ES-I3 (cell line): ENCODE data around the gene ADAMTS12.
"Not testable (repeated sequence)": the region's sequence is repeated elsewhere in the genome, so short reads cannot be mapped to it uniquely, and the experiment has no call there.

Source experiments
- H3K36me3 ChIP-seq: 2 replicates; pipeline ENCODE4 v1.6.1; 2013; ENCODE audit warnings: mild to moderate bottlenecking, low read length, control low read depth, moderate library complexity; ENCODE audit not compliant: insufficient read depth
- H3K4me1 ChIP-seq: 2 replicates; pipeline ENCODE4 v1.6.1; 2013; ENCODE audit warnings: mild to moderate bottlenecking, control low read depth, low read length; ENCODE audit not compliant: insufficient read depth
- H3K9ac ChIP-seq: 2 replicates; pipeline ENCODE4 v1.6.1; 2013; ENCODE audit warnings: low read depth, mild to moderate bottlenecking, low read length, moderate library complexity
- H3K9me3 ChIP-seq: 2 replicates; pipeline ENCODE4 v1.6.1; 2013; ENCODE audit warnings: mild to moderate bottlenecking, low read length, moderate library complexity; ENCODE audit not compliant: control insufficient read depth, insufficient read depth

The ADAMTS12 gene

GRCh38 chr5:33928283-33928682 is 36.5 kb upstream of the ADAMTS12 start:
- Histone ChIP-seq H3K4me1 (peaks cover 16% of the 10 kb centered on the region), H3K36me3 (no peaks in the 10 kb centered on the region), H3K9ac (no peak overlapping the region), H3K9me3 (no peaks in the 10 kb centered on the region)

- Histone ChIP-seq H3K36me3 (no peaks in the 10 kb centered on the region), H3K4me1 (peaks cover 16% of the 10 kb centered on the region), H3K9ac (no peak overlapping the region), H3K9me3 (no peaks in the 10 kb centered on the region)
Measured at GRCh38 chr5:33927685-33928084, 35.9 kb upstream of the ADAMTS12 start.

- Histone ChIP-seq H3K4me1 (peaks cover 3% of the 10 kb centered on the region; the same call in 1 of the 2 replicates), H3K9ac (no peak overlapping the region), H3K36me3 (no peaks in the 10 kb centered on the region), H3K9me3 (no peaks in the 10 kb centered on the region)
Measured at GRCh38 chr5:33925278-33925677, 33.5 kb upstream of the ADAMTS12 start.

- no peak overlapping the region for H3K9ac ChIP-seq
- no peaks in the 10 kb centered on the region for H3K36me3 ChIP-seq
- no peaks in the 10 kb centered on the region for H3K4me1 ChIP-seq
- no peaks in the 10 kb centered on the region for H3K9me3 ChIP-seq
Measured at GRCh38 chr5:33921002-33921401, 29.2 kb upstream of the ADAMTS12 start.

GRCh38 chr5:33914844-33915243 is 23.1 kb upstream of the ADAMTS12 start:
- H3K36me3 ChIP-seq: not testable (repeated sequence)

GRCh38 chr5:33906248-33906647 is 14.5 kb upstream of the ADAMTS12 start:
- not testable (repeated sequence) for H3K4me1 ChIP-seq, H3K36me3 ChIP-seq, H3K9ac ChIP-seq
- peaks cover 17% of the 10 kb centered on the region for H3K9me3 ChIP-seq

More at GRCh38 chr5:33914844-33915243, 23.1 kb upstream of the ADAMTS12 start:
- H3K9ac ChIP-seq, H3K4me1 ChIP-seq, H3K9me3 ChIP-seq: not testable (repeated sequence)

- no peaks in the 10 kb centered on the region for H3K36me3 ChIP-seq
- H3K4me1 ChIP-seq: no peaks in the 10 kb centered on the region
- peaks cover 17% of the 10 kb centered on the region for H3K9me3 ChIP-seq
- H3K9ac ChIP-seq: no peak overlapping the region
Measured at GRCh38 chr5:33905381-33905780, 13.6 kb upstream of the ADAMTS12 start.

GRCh38 chr5:33903118-33903517 is 11.3 kb upstream of the ADAMTS12 start:
- peaks cover 11% of the 10 kb centered on the region for H3K9me3 ChIP-seq
- no peak overlapping the region for H3K9ac ChIP-seq
- no peaks in the 10 kb centered on the region for H3K36me3 ChIP-seq
- no peaks in the 10 kb centered on the region for H3K4me1 ChIP-seq

GRCh38 chr5:33901156-33901555 is 9.4 kb upstream of the ADAMTS12 start:
- no peaks in the 10 kb centered on the region for H3K36me3 ChIP-seq
- H3K9ac ChIP-seq: no peak overlapping the region
- 0 out of 2 replicates have a peak, but pooled peaks cover 3% of the 10 kb centered on the region for H3K9me3 ChIP-seq
- H3K4me1 ChIP-seq: no peaks in the 10 kb centered on the region

GRCh38 chr5:33894566-33894965 is 2.8 kb upstream of the ADAMTS12 start:
- Histone ChIP-seq H3K9ac (no peak overlapping the region), H3K36me3 (no peaks in the 10 kb centered on the region), H3K9me3 (no peaks in the 10 kb centered on the region), H3K4me1 (peaks cover 15% of the 10 kb centered on the region)

GRCh38 chr5:33892620-33893137 is 889 bp upstream of the ADAMTS12 start:
- Histone ChIP-seq H3K9me3 (no peaks in the 10 kb centered on the region), H3K36me3 (no peaks in the 10 kb centered on the region), H3K4me1 (peaks cover 15% of the 10 kb centered on the region), H3K9ac (peak overlapping the region; percentile 68)

- Histone ChIP-seq H3K9ac (peak overlapping the region; percentile 68), H3K9me3 (no peaks in the 10 kb centered on the region), H3K36me3 (no peaks in the 10 kb centered on the region), H3K4me1 (peaks cover 15% of the 10 kb centered on the region)
Measured at GRCh38 chr5:33891446-33891787, 373 bp downstream of the ADAMTS12 start.

GRCh38 chr5:33890131-33891032 is 1.4 kb downstream of the ADAMTS12 start:
- Histone ChIP-seq H3K36me3 (no peaks in the 10 kb centered on the region), H3K9ac (peak overlapping the region; percentile 68; the same call in 1 of the 2 replicates), H3K9me3 (no peaks in the 10 kb centered on the region), H3K4me1 (peaks cover 15% of the 10 kb centered on the region)

- Histone ChIP-seq H3K36me3 (no peaks in the 10 kb centered on the region), H3K4me1 (peaks cover 15% of the 10 kb centered on the region), H3K9me3 (no peaks in the 10 kb centered on the region), H3K9ac (no peak overlapping the region)
Measured at GRCh38 chr5:33888587-33888986, 3.2 kb downstream of the ADAMTS12 start.

- Histone ChIP-seq H3K36me3 (no peaks in the 10 kb centered on the region), H3K4me1 (peaks cover 12% of the 10 kb centered on the region), H3K9ac (no peak overlapping the region), H3K9me3 (no peaks in the 10 kb centered on the region)
Measured at GRCh38 chr5:33887268-33887667, 4.5 kb downstream of the ADAMTS12 start.
